Pancreas (tissue), 10 donors: Measurements from ENCODE around the gene CRYBG3. TPM values are rescaled to one million over a fixed set of nuclear protein-coding genes. Genes with fewer than 3 reads are reported as not detected.

ENCODE experiments used
- ATAC-seq, 4 donors: fragments of 200-7000 bp; cut with Tn5 transposase; one replicate each; pipeline versions ENCODE4 v1.8.0 to v1.9.1; 2020; ENCODE audit warnings: mild to moderate bottlenecking in 4 of 4, moderate library complexity in 4 of 4
- DNase-seq, 6 donors: peaks; one replicate each; pipeline ENCODE4 v3.0.0-alpha.2; 2020
- FAIRE-seq: peaks from 2 replicates; lab custom pipeline; 2012; peaks lifted over from hg19 to GRCh38; lab: Jason Lieb, UNC
- H3K27ac ChIP-seq, 4 donors: fragments of 200-600 bp; sonication (generic); 1 replicate in 3 of 4; 2 replicates in 1 of 4; pipeline versions ENCODE4 v1.5.0 to v1.8.0; 2020
- H3K27me3 ChIP-seq, 4 donors: fragments of 200-600 bp; one replicate each; pipeline ENCODE4 v1.8.0; 2021
- H3K36me3 ChIP-seq, 3 donors: fragments of 200-600 bp; sonication (generic) in 1 of 3; one replicate each; pipeline versions ENCODE4 v1.5.0 to v1.8.0; 2020 to 2021
- H3K4me1 ChIP-seq, 3 donors: fragments of 200-600 bp; one replicate each; pipeline ENCODE4 v1.8.0; 2021
- H3K4me3 ChIP-seq, 4 donors: fragments of 200-600 bp; sonication (generic) in 2 of 4; one replicate each; pipeline versions ENCODE4 v1.5.0 to v1.8.0; 2020 to 2021
- H3K9me3 ChIP-seq, 4 donors: fragments of 200-600 bp; one replicate each; pipeline ENCODE4 v1.8.0; 2021
- WGBS, 2 donors: extraction: QIAGEN DNeasy Blood & Tissue Kit; methylation state at CpG; one replicate each; pipeline ENCODE4 v1.1.7; 2013; 5-methylcytosine and 5-hydroxymethylcytosine counted together
- intact Hi-C, 3 donors: fragments of 100-400 bp; cut with DNase I; formaldehyde crosslinking; loops; one replicate each; pipeline versions ENCODE4 v1.11.1 to v1.14.2; 2022
- polyA plus RNA-seq, 2 donors: library from polyadenylated mRNA; stranded (reverse); fragments of 200-250 nt; gene quantifications; one replicate each; pipeline ENCODE4 v1.2.3, GENCODE V29; 2013
- total RNA-seq, 6 donors: library from RNA; stranded (reverse); fragmentation: NEBNext Ultra II Directional in 4 of 6; extraction: Animal tissue kit (Norgen Biotek cat#: 25700) in 4 of 6; gene quantifications; one replicate each; pipeline versions ENCODE4 v1.2.1 to v1.2.4, GENCODE V29; 2021 to 2023
- TF ChIP-seq, protein P1 (sequence below), 4 donors: fragments of 200-600 bp; sonication (generic) in 3 of 4; IDR thresholded peaks; one replicate each; pipeline versions ENCODE4 v1.5.0 to v1.8.0; 2021; ENCODE audit warnings: antibody characterized with exemption in 4 of 4
- donor health status: healthy with polysubstance abuse.
- donor health status: DM: no; HTN: no; CAD: no; lungs with moderate emphysema.
- donor health status: DM: no; HTN: no; CAD: no.
- donor health status: control.
- donor health status: control.
- donor health status: Bipolar disorder and iron deficiency.
- donor health status: DM: yes; HTN: yes; CAD: no.
- donor health status: DM: no; HTN: no; CAD: no.
- donor health status: DM: no; HTN: no; CAD: no.
- donor health status: DM: yes; HTN: yes; CAD: no.

Gene CRYBG3
- total and polyA plus RNA-seq, 8 donors: 3.1 to 15.2 (median 10.2) TPM

DNA sequence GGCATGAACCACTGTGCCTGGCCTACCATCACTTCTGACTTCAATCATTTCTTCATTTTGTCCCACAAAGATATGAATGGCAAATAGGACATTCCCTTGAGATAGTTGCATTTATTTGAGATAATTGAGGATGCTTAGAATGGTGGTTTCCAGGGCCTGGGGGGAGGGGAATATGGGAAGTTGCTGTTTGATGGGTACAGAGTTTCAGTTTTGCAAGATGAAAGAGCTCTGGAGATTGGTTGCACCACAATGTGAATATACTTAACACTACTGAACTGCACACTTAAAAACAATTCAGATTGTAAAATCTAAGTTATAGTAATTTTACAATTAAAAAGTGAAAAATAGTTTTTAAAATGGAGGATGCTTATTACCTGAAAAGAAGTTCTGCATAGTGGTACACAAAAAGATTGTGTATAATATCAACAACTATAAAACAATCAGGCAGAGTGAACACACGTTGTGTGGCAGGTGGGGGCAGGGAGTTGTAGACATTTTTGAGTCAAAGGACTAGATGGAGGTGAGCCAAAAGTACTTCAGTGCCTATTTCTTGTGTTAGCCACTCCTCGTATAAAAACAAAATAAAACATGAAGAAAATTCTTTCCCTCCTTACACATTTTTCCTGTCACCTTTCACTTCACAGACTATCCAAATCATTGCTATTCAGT, 168.9 kb downstream of the CRYBG3 start:
- no peaks in the 10 kb centered on the region for H3K36me3 ChIP-seq
- no peaks in the 10 kb centered on the region for H3K9me3 ChIP-seq
- no peak for DNase-seq
- no peak overlapping the region for H3K4me3 ChIP-seq
- no peak overlapping the region for H3K27ac ChIP-seq
- TF ChIP-seq, protein P1, sequence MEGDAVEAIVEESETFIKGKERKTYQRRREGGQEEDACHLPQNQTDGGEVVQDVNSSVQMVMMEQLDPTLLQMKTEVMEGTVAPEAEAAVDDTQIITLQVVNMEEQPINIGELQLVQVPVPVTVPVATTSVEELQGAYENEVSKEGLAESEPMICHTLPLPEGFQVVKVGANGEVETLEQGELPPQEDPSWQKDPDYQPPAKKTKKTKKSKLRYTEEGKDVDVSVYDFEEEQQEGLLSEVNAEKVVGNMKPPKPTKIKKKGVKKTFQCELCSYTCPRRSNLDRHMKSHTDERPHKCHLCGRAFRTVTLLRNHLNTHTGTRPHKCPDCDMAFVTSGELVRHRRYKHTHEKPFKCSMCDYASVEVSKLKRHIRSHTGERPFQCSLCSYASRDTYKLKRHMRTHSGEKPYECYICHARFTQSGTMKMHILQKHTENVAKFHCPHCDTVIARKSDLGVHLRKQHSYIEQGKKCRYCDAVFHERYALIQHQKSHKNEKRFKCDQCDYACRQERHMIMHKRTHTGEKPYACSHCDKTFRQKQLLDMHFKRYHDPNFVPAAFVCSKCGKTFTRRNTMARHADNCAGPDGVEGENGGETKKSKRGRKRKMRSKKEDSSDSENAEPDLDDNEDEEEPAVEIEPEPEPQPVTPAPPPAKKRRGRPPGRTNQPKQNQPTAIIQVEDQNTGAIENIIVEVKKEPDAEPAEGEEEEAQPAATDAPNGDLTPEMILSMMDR (IDR thresholded peaks at IDR 0.05): no peak
- no peak for FAIRE-seq
- intact Hi-C loops: no loop called here
- no peaks in the 10 kb centered on the region for H3K27me3 ChIP-seq
- H3K4me1 ChIP-seq: peaks cover 0 to 9% (median 0%) of the 10 kb centered on the region in 3 donors
- ATAC-seq: no peak
- 37 to 47% methylated on average over 2 of the region's 2 CpGs for WGBS, 2 donors

DNA sequence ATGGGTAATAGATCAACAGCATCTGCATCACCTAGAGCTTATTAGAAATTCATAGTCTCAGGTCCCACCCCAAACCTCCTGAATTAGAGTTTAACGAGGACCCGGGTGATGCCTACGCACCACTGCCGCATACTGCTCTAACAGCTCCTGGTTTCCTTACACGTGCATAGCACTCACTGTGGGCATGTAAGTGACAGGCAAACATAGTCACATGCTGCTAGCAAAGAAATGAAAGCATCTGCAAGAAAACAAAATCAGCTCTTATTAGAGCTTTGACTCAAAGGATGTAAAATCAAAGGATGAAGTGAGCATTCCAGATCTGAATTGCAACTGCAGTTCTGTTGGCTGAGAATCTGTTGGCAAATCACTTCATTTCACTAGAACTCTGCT, 169.5 kb downstream of the CRYBG3 start:
- Histone ChIP-seq H3K36me3 (no peaks in the 10 kb centered on the region), H3K27me3 (no peaks in the 10 kb centered on the region), H3K4me1 (peaks cover 0 to 9% (median 0%) of the 10 kb centered on the region in 3 donors), H3K4me3 (no peak overlapping the region), H3K27ac (no peak overlapping the region), H3K9me3 (no peaks in the 10 kb centered on the region)
- ATAC-seq (no peak), FAIRE-seq (no peak), DNase-seq (no peak)
- intact Hi-C loops: no loop called here
- TF ChIP-seq, protein P1 (IDR thresholded peaks at IDR 0.05): no peak
- WGBS, 2 donors: 78% methylated on average over 5 of the region's 5 CpGs

DNA sequence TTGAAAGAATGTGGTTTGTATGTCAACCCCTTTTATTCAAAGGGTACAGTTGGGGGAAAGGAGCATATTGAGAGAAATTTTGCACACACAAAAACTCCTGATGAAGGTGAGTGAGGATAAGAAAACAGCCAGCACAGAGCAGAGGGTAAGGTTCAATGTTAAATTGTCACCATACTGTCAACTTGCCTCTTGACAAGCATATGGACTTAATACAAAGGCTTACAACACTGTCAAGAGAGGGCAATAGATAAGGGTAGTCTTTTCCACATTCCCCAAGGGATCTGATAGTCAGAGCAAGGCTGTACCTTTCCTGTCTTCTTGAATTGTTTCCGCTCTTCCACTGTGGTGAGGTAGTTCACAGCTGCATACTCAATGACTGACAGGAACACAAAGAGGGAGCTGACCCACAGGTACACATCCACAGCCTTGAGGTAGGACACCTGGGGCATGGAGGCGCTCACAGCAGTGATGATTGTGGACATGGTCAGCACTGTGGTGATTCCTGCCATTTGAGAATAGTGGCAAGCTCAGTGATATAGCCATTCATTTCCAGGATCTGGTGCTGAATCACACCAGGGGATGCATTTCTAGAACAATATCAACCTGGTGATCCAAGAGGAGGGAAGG, 170.8 kb downstream of the CRYBG3 start:
- Histone ChIP-seq H3K4me1 (peaks cover 0 to 9% (median 0%) of the 10 kb centered on the region in 3 donors), H3K9me3 (no peaks in the 10 kb centered on the region), H3K27ac (no peak overlapping the region), H3K36me3 (no peaks in the 10 kb centered on the region), H3K4me3 (no peak overlapping the region), H3K27me3 (no peaks in the 10 kb centered on the region)
- FAIRE-seq: no peak
- TF ChIP-seq, protein P1 (IDR thresholded peaks at IDR 0.05): no peak
- 97 to 99% methylated on average over 2 of the region's 2 CpGs for WGBS, 2 donors
- DNase-seq: no peak
- intact Hi-C loops: no loop called here
- ATAC-seq: no peak

DNA sequence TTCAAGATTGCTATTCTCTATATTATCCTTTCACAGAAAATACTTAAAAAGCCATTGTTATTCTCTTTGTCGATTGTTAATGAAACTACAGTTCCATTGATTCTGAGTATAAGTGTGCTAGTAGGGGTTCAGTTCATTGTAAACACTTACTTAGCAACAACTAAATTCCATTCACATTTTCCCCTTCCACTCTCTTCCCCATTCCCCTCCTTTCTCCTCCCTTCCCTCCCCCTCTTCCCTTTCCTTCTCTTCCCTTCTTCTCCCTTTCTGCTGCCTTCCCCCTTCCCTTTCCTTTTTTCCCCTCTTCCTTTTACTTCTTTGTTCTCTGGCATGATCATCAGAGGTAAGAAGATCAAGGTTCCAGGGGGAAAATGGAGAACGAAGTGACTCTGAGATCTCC, 171.7 kb downstream of the CRYBG3 start:
- H3K9me3 ChIP-seq: no peaks in the 10 kb centered on the region
- TF ChIP-seq, protein P1 (IDR thresholded peaks at IDR 0.05): no peak
- intact Hi-C loops: no loop called here
- H3K36me3 ChIP-seq: no peaks in the 10 kb centered on the region
- peaks cover 0 to 9% (median 0%) of the 10 kb centered on the region in 3 donors for H3K4me1 ChIP-seq
- no peak for FAIRE-seq
- no peak for ATAC-seq
- H3K4me3 ChIP-seq: no peak overlapping the region
- no peaks in the 10 kb centered on the region for H3K27me3 ChIP-seq
- WGBS, 2 donors: 73 to 74% methylated on average over 2 of the region's 2 CpGs
- no peak for DNase-seq
- no peak overlapping the region for H3K27ac ChIP-seq
